Spleen (tissue), 11 donors: Measurements from ENCODE around the gene RGS6. TPM values are rescaled to one million over a fixed set of nuclear protein-coding genes. Genes with fewer than 3 reads are reported as not detected.

Source experiments
- DNase-seq: peaks from one replicate; pipeline ENCODE4 v3.0.0-alpha.2; 2020
- H3K27ac ChIP-seq, 8 donors: fragments of 200-600 bp; sonication (generic) in 7 of 8; 1 replicate in 4 of 8; 2 replicates in 4 of 8; pipeline versions ENCODE4 v1.5.0 to v1.8.0; 2016 to 2021; ENCODE audit warnings: inconsistent platforms in 4 of 8, mild to moderate bottlenecking in 4 of 8, moderate library complexity in 1 of 8
- H3K27me3 ChIP-seq, 7 donors: fragments of 200-600 bp; sonication (generic) in 6 of 7; replicated peaks in 1 of 7; 1 replicate in 4 of 7; 2 replicates in 3 of 7; pipeline versions ENCODE4 v1.5.0 to v1.8.0; 2016 to 2021; ENCODE audit warnings: inconsistent platforms in 3 of 7, mild to moderate bottlenecking in 1 of 7
- H3K36me3 ChIP-seq, 6 donors: fragments of 200-600 bp; sonication (generic) in 5 of 6; 1 replicate in 4 of 6; 2 replicates in 2 of 6; pipeline versions ENCODE4 v1.5.0 to v1.8.0; 2016 to 2021; ENCODE audit warnings: inconsistent platforms in 2 of 6
- H3K4me1 ChIP-seq, 6 donors: fragments of 200-600 bp; sonication (generic) in 5 of 6; 1 replicate in 3 of 6; 2 replicates in 3 of 6; pipeline versions ENCODE4 v1.5.0 to v1.8.0; 2016 to 2021; ENCODE audit warnings: inconsistent platforms in 3 of 6
- H3K4me3 ChIP-seq, 8 donors: fragments of 200-600 bp; sonication (generic) in 7 of 8; 1 replicate in 4 of 8; 2 replicates in 4 of 8; pipeline versions ENCODE4 v1.5.0 to v1.8.0; 2016 to 2021; ENCODE audit warnings: inconsistent platforms in 4 of 8, mild to moderate bottlenecking in 4 of 8, moderate library complexity in 2 of 8
- H3K9me3 ChIP-seq, 8 donors: fragments of 200-600 bp; sonication (generic) in 7 of 8; 1 replicate in 4 of 8; 2 replicates in 4 of 8; pipeline versions ENCODE4 v1.5.0 to v1.8.0; 2016 to 2021; ENCODE audit warnings: inconsistent platforms in 4 of 8
- POLR2A ChIP-seq, 3 donors: fragments of 450-650 bp; IDR thresholded peaks; one replicate each; pipeline ENCODE4 v1.5.1; 2017; ENCODE audit warnings: antibody characterized with exemption in 3 of 3, mild to moderate bottlenecking in 1 of 3
- POLR2AphosphoS5 ChIP-seq, 3 donors: sonication (generic); formaldehyde crosslinking; IDR thresholded peaks; one replicate each; pipeline ENCODE4 v1.5.1; 2017; ENCODE audit warnings: antibody characterized with exemption in 3 of 3
- WGBS, 5 donors: extraction: QIAGEN DNeasy Blood & Tissue Kit in 3 of 5; methylation state at CpG; one replicate each; pipeline versions ENCODE4 v1.1.5 to v1.1.7; 2013 to 2018; 5-methylcytosine and 5-hydroxymethylcytosine counted together
- intact Hi-C: fragments of 100-400 bp; cut with DNase I; formaldehyde crosslinking; loops from one replicate; pipeline ENCODE4 v1.15.0; 2023; ENCODE audit warnings: low total_unique reads
- polyA plus RNA-seq, 3 donors: library from polyadenylated mRNA; stranded (reverse); fragments of 200-250 nt; gene quantifications; one replicate each; pipeline ENCODE4 v1.2.1, GENCODE V29; 2013
- total RNA-seq, 7 donors: library from RNA; depleted of rRNA in 3 of 7; stranded (reverse); fragments of >200 nt in 3 of 7; fragmentation: NEBNext Ultra II Directional in 4 of 7; extraction: Animal tissue kit (Norgen Biotek cat#: 25700) in 4 of 7; gene quantifications; one replicate each; pipeline versions ENCODE4 v1.1.0 to v1.2.1, GENCODE V29; 2016 to 2021
- TF ChIP-seq, protein P1 (sequence below), 11 experiments: fragments of 200-600 bp in 7 of 11; fragments of 450-650 bp in 4 of 11; sonication (generic) in 4 of 11; IDR thresholded peaks in 8 of 11; conservative IDR thresholded peaks in 3 of 11; 1 replicate in 7 of 11; 2 replicates in 4 of 11; pipeline versions ENCODE4 v1.4.0 to v1.8.0; 2016 to 2021; ENCODE audit warnings: antibody characterized with exemption in 11 of 11, inconsistent platforms in 4 of 11, mild to moderate bottlenecking in 1 of 11
- donor health status: healthy with polysubstance abuse.
- donor health status: DM: no; HTN: no; CAD: no; lungs with moderate emphysema.
- donor health status: DM: no; HTN: no; CAD: no.
- donor health status: Bipolar disorder and iron deficiency.
- donor health status: healthy.
- donor health status: DM: no; HTN: no; CAD: no.
- donor health status: DM: yes; HTN: yes; CAD: no.

Gene RGS6
- total and polyA plus RNA-seq, 10 donors, result 0.20 to 8.1 (median 2.3) TPM

DNA sequence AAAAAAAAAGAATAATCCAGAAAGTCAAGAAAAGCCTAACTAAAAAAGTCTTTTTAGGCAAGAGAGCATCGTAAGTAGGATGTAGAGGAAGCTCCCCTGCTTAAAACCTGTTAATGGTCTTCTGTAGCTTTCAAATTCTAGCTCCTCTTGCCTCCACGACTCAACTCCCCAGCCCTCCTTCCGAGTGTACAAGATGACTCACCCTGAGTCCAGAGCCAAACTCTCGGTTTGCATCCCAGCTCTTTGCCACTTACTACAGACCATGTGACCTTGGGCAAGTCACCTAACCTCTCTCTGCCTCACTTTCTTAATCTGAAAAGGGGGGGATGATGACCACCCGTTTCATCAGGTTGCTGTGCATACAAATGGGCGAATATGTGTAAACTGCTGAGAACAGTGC, 501.3 kb downstream of the RGS6 start:
- H3K9me3 ChIP-seq, result peaks cover 0 to 9% (median 0%) of the 10 kb centered on the region in 8 donors
- no peak overlapping the region for H3K27ac ChIP-seq
- H3K4me3 ChIP-seq, result no peak overlapping the region
- H3K36me3 ChIP-seq, result no peaks in the 10 kb centered on the region
- intact Hi-C loops, result no loop called here
- 82 to 94% (median 87%) methylated on average over 6 of the region's 6 CpGs for WGBS, 5 donors
- DNase-seq, result no peak
- H3K4me1 ChIP-seq, result no peaks in the 10 kb centered on the region
- H3K27me3 ChIP-seq, result no peaks in the 10 kb centered on the region
- TF ChIP-seq POLR2A (IDR thresholded peaks at IDR 0.05) (no peak), POLR2AphosphoS5 (IDR thresholded peaks at IDR 0.05) (no peak)
- TF ChIP-seq, protein P1, sequence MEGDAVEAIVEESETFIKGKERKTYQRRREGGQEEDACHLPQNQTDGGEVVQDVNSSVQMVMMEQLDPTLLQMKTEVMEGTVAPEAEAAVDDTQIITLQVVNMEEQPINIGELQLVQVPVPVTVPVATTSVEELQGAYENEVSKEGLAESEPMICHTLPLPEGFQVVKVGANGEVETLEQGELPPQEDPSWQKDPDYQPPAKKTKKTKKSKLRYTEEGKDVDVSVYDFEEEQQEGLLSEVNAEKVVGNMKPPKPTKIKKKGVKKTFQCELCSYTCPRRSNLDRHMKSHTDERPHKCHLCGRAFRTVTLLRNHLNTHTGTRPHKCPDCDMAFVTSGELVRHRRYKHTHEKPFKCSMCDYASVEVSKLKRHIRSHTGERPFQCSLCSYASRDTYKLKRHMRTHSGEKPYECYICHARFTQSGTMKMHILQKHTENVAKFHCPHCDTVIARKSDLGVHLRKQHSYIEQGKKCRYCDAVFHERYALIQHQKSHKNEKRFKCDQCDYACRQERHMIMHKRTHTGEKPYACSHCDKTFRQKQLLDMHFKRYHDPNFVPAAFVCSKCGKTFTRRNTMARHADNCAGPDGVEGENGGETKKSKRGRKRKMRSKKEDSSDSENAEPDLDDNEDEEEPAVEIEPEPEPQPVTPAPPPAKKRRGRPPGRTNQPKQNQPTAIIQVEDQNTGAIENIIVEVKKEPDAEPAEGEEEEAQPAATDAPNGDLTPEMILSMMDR (IDR thresholded peaks at IDR 0.05 in 8 of 11, conservative IDR thresholded peaks at IDR 0.05 in 3 of 11), result no peak

DNA sequence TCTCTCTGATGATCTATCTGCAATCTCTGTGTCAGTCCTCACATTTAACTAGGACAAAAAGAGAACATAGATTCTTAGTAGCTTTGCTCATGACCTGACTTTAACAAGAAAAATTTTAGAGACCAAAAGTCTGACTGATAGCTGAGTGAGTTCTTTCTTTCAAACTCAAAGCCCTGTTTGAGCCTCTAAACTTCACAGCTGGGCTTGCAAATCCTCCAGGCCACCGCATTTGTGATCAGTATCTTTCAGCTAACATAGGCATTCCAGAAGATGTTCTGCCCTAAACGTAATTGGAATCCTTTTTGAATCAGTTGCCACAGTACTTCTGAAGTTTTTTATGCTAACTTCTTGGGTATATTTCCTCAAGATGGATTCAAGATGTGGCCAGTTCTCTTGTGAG, 502.6 kb downstream of the RGS6 start:
- Histone ChIP-seq H3K27ac (no peak overlapping the region), H3K4me3 (no peak overlapping the region), H3K4me1 (peaks cover 0 to 7% (median under 1%) of the 10 kb centered on the region in 6 donors), H3K27me3 (no peaks in the 10 kb centered on the region), H3K36me3 (no peaks in the 10 kb centered on the region), H3K9me3 (peaks cover 0 to 3% (median 0%) of the 10 kb centered on the region in 8 donors)
- DNase-seq, result no peak
- 78 to 88% (median 84%) methylated on average over 2 of the region's 2 CpGs for WGBS, 5 donors
- TF ChIP-seq POLR2AphosphoS5 (IDR thresholded peaks at IDR 0.05), result no peak
- intact Hi-C loops, result no loop called here

DNA sequence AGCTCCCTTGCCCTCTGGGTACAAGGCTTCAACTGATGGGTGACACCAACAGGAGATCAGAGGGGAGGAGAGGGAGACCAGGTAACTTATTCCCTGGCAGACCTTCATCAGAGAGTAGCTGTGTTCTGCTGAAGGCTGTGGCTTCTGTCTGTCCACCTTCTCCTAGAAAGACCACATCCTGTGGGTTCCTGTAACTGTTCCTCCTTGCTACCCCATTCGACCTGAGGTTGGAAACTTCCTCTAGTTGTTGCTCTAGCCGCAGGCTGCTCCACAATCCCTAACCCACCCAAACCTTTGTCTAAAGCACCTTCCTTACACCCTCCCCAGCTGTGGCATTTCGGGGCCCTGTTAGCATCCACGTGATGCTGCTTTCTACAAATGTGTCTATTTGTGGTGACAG, 507.5 kb downstream of the RGS6 start:
- no peaks in the 10 kb centered on the region for H3K36me3 ChIP-seq
- TF ChIP-seq POLR2A (IDR thresholded peaks at IDR 0.05) (no peak), POLR2AphosphoS5 (IDR thresholded peaks at IDR 0.05) (no peak)
- TF ChIP-seq, protein P1 (IDR thresholded peaks at IDR 0.05 in 8 of 11, conservative IDR thresholded peaks at IDR 0.05 in 3 of 11), result no peak
- H3K27ac ChIP-seq, result no peak overlapping the region
- 19 to 39% (median 30%) methylated on average over 4 of the region's 4 CpGs for WGBS, 5 donors
- DNase-seq, result no peak
- intact Hi-C loops, result no loop called here
- peaks cover 4 to 33% (median 20%) of the 10 kb centered on the region in 6 donors for H3K4me1 ChIP-seq
- no peaks in the 10 kb centered on the region for H3K9me3 ChIP-seq
- no peak overlapping the region for H3K4me3 ChIP-seq
- no peaks in the 10 kb centered on the region for H3K27me3 ChIP-seq

DNA sequence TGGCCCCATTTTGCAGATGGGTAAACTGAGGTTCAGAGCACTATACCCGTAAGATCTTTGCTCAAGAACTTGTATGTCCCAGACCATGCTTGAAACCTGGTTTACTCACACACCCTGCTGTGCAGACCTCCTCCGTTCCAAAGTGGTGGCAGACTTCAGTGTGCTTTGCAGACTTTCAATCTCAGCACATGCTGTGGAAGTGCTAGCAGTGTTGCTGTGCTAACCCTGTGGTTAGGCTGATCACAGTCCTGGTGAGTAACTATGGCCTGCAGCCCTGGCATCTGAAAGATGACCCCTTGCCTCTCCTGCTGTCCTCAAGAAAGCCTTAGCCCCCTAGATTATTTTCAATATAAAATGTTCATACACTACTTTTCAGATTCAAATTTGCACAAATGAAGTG, 511.0 kb downstream of the RGS6 start:
- Histone ChIP-seq H3K4me1 (peaks cover 4 to 37% (median 20%) of the 10 kb centered on the region in 6 donors), H3K4me3 (no peak overlapping the region), H3K27ac (peak overlapping the region in 1 of 8 donors; percentile 43), H3K27me3 (no peaks in the 10 kb centered on the region), H3K9me3 (no peaks in the 10 kb centered on the region), H3K36me3 (no peaks in the 10 kb centered on the region)
- DNase-seq, result no peak
- 87 to 95% (median 93%) methylated on average over 2 of the region's 2 CpGs for WGBS, 5 donors
- intact Hi-C loops, result no loop called here
- no peak for TF ChIP-seq POLR2A (IDR thresholded peaks at IDR 0.05)
- no peak for TF ChIP-seq POLR2AphosphoS5 (IDR thresholded peaks at IDR 0.05)
- TF ChIP-seq, protein P1 (IDR thresholded peaks at IDR 0.05 in 8 of 11, conservative IDR thresholded peaks at IDR 0.05 in 3 of 11), result no peak

DNA sequence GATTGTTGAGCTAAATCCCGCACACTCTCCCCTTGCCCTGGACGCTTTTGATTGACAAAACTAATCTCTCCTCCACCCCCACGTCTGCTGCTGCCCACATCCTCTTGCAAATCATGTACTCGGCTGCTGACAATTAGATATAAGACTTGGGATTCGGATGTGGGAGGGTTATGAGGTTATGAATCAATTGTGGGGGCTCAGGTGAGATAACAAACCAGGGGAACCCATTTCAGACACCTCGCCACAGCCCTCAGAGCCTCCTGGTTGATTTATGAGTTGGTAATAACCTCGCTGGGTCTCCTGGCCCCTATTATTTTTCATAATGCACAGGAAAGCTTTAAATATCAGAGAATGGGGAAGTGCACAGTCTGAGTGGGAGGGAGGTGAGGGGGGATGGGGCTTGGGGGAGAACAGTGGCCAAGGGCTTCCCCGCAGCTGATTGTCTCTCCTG, 511.8 kb downstream of the RGS6 start:
- no peaks in the 10 kb centered on the region for H3K9me3 ChIP-seq
- TF ChIP-seq, protein P1 (IDR thresholded peaks at IDR 0.05 in 8 of 11, conservative IDR thresholded peaks at IDR 0.05 in 3 of 11), result no peak
- TF ChIP-seq POLR2A (IDR thresholded peaks at IDR 0.05) (no peak), POLR2AphosphoS5 (IDR thresholded peaks at IDR 0.05) (no peak)
- H3K27ac ChIP-seq, result peak overlapping the region in 4 of 8 donors; percentile 24 to 43 (median 32)
- H3K4me1 ChIP-seq, result peaks cover 4 to 37% (median 20%) of the 10 kb centered on the region in 6 donors
- 18 to 45% (median 26%) methylated on average over 8 of the region's 8 CpGs for WGBS, 5 donors
- H3K36me3 ChIP-seq, result no peaks in the 10 kb centered on the region
- DNase-seq, result no peak
- peak overlapping the region in 1 of 8 donors; percentile 22 for H3K4me3 ChIP-seq
- H3K27me3 ChIP-seq, result no peaks in the 10 kb centered on the region
- intact Hi-C loops, result no loop called here
